Hematopoietic multipotent progenitor cell treated with erythropoietin and hydrocortisone succinate and interleukin-3 and kit ligand, for 15 days (in vitro differentiated cells): ENCODE measurements around the gene HTR3D.
"Not testable (repeated sequence)": the region's sequence is repeated elsewhere in the genome, so short reads cannot be mapped to it uniquely, and the experiment has no call there.

Experiments used
- DNase-seq: peaks from one replicate; pipeline ENCODE4 v3.0.0-alpha.2; 2015; ENCODE audit warnings: low spot score

HTR3D gene

DNA sequence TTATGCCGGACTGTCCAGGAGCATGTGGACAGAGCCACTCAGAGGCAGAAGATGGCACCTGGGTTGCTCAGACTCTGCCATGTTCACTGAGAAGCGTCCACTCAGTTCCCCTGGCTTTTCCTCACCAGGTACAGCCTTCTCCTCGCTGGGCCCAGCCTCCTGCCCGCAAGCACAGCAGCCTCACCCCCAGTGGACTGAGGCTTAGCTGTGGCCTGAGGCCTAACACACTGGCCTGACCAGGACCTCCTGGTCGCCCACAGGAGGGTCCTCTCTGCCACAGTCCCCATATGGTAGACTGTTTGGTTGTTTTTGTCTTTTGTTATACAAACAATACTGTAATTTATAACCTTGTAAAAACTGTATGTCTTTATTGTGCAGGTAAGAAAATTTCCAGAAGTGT is 36.8 kb downstream of the HTR3D start:
- DNase-seq, result no peak

DNA sequence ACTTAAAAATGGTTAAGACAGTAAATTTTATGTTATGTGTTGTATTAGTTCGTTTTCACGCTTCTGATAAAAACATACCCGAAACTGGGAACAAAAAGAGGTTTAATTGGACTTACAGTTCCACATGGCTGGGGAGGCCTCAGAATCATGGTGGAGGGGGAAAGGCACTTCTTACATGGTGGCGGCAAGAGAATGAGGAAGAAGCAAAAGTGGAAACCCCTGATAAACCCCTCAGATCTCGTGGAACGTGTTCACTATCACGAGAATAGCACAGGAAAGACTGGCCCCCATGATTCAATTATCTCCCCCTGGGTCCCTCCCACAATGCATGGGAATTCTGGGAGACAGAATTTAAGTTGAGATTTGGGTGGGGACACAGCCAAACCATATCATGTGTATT is 39.6 kb downstream of the HTR3D start:
- DNase-seq, result not testable (repeated sequence)

GRCh38 chr3:184073621-184074020 is 42.1 kb downstream of the HTR3D start:
- DNase-seq, result no peak

DNA sequence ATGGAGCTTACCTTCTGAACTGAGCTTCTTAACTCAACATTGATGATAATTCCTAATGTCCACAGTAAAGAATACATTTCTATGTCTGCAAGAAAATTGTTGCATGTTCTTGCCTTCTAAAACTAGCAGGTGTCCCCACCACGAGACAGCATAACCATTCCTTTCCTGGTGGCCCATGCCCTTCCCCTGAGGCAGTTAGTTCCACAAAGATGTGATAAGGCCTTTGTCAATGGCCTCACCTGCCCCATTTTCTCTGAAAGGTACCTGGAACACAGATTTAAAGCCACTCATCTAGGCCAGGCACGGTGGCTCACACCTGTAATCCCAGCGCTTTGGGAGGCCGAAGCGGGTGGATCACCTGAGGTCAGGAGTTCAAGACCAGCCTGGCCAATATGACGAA is 44.4 kb downstream of the HTR3D start:
- DNase-seq, result no peak

DNA sequence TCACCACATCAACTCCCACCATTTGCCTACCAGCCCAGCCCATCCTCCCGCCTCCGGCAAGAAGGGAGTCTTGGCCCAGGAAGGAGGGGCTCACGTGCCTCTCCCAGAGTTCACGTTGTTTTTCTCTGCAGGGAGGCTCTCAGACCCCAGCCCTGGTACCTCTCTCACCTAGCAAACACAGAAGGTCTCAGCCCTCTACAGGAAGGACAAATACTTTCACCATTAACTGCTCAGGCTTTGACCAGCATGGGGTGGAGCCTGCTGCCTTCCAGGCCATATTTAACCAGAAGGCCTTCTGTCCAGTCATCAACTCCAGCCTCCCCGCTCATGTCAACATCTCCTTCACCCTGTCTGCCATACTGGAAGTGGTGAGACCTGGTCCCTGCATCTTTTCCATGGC is 46.3 kb downstream of the HTR3D start:
- no peak for DNase-seq

GRCh38 chr3:184078851-184079250 is 47.3 kb downstream of the HTR3D start:
- no peak for DNase-seq

- DNase-seq, result no peak
Observed at GRCh38 chr3:184081116-184081830, 49.7 kb downstream of the HTR3D start.

GRCh38 chr3:184082034-184082433 is 50.5 kb downstream of the HTR3D start:
- no peak for DNase-seq

- DNase-seq, result no peak
Observed at GRCh38 chr3:184082465-184082864, 50.9 kb downstream of the HTR3D start.

DNA sequence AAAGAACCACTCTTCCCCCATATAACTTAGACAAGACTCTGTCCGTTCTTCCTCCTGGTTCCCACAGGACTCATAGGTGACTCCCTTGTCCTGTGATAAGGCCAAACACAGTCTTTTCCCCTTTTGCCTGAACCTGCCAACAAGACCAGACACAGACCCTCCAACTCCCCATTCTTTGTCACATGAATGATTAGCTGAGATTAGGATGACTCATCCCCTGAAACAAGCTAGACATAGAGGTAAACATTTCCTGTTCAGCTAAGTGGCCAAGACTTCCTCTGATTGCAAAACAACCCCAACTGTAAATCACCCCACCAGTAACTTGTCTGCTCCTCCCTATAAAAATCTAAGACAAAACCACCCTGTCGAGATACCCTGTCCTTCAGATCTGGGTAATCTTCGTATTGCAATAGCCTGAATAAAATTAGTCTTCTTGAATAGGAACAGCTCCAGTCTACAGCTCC is 53.9 kb downstream of the HTR3D start:
- DNase-seq, result no peak
